Measurements from ENCODE around the gene WDFY4.

WDFY4 gene

DNA sequence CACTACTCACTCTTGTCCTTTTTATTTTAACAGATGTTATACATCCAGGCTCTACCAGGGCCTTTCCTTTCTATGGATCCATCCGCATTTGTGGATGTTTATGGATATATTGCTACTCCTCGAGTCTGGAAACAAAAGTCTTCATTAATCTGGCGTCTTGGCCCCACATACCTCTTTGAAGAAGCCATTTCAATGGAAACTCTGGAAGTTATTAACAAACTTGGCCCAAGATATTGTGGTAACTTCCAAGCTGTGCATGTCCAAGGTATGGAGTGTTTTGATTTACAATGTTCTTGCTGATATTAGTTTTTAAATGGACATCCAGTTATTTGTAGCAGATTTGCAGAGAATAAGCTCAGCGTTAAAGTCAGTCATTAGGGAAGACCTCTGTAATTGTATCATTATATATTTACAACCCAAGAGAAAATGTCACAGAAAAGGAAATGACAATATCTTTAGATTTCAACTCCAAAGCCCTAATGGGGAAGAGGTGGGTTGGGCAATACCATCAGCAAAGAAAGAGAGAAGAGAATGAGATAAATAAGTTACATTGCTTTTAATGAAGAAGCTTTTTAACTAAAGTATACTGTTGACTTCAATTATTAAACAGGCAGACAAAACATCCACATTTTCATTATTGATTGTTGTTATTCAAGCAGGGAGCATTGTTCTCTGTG is 102.1 kb downstream of the WDFY4 start:
- no peak for DNase-seq (ENCODE audit: extremely low read depth in 1 of 2, low read depth in 1 of 2)

DNA sequence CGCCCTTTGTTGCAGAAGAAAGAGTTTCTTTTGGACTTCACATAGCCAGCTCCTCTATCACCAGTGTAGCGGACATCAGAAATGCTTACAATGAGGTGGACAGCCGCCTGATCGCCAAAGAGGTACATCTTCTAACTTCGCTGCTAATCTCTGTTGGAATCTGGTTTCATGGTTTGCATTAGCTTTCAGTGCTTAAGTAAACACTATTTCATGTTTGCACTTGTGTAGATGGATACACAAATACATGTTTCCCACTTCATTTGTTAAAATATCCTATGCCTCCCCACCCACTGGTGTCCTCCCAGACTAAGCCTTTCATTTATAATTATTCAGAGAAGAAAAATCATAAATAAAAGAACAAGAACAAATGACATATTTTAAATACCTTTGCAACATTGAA is 103.9 kb downstream of the WDFY4 start:
- DNase-seq (ENCODE audit: extremely low read depth in 1 of 2, low read depth in 1 of 2): no peak

DNA sequence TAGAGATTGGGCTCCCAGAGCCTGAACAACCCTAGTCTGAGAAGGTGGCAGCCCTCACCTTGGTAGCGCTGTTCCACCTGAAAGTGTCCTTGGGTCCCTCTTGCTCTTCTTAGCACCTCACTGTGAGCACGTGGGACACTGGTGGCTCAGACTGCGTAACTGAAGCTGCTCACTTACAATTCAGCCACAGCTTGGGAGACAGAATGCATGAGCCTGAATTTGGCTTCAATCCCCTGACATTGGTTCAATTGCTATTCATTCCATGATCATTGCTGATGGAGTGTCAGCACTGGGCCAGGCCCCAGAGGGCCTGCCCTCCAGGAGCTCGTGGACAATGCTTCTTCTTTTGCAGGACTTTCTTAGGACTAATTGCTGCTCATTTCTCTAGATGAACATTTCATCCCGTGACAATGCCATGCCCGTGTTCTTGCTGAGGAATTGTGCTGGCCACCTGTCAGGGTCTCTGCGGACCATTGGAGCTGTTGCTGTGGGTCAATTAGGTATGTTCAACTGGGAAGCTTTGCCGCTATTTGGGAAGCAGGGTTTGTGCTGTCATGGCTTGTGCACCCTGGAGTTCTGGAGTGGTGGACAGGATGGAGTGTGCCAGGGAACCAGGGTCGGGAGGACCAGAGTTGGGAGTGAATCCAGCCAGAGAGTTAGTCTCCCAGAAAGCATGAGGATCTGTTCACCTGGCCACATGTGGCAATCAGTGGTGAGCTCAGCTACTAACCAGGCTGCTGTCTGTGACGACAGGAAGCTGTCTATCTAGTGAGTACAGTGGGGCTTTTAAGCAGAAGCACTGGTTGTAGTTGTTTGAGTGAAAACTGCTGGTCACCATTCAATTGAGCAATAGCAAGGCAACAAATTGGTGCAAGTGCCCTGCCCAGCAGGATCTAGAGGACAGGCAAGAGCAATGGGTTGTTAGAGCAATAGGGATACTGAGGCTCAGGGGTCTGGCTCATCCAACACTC is 105.1 kb downstream of the WDFY4 start:
- no peak for DNase-seq (ENCODE audit: extremely low read depth in 1 of 2, low read depth in 1 of 2)

DNA sequence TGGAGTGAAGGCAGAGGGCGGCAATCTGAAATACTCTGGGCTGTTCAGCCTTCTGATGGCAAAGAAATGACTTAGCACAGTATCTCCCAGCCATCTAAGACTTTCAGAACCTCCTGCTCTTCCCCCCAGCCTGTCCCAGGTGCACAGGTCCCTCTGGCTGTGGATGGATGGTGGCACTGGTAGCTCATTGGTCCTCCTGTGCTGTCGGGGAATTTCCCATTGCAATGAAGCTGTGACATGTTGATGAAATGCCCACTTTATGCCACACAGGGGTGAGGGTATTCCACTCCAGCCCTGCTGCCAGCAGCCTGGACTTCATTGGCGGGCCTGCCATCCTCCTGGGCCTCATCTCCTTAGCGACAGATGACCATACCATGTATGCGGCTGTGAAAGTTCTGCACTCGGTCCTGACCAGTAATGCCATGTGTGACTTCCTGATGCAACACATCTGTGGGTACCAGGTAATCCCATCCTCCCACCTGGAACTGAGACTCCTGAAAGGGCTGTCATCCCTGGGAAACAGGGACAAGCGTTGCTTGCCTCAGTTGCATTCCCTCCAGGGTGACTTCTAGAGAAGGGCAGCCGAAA is 105.9 kb downstream of the WDFY4 start:
- no peak for DNase-seq (ENCODE audit: extremely low read depth in 1 of 2, low read depth in 1 of 2)

DNA sequence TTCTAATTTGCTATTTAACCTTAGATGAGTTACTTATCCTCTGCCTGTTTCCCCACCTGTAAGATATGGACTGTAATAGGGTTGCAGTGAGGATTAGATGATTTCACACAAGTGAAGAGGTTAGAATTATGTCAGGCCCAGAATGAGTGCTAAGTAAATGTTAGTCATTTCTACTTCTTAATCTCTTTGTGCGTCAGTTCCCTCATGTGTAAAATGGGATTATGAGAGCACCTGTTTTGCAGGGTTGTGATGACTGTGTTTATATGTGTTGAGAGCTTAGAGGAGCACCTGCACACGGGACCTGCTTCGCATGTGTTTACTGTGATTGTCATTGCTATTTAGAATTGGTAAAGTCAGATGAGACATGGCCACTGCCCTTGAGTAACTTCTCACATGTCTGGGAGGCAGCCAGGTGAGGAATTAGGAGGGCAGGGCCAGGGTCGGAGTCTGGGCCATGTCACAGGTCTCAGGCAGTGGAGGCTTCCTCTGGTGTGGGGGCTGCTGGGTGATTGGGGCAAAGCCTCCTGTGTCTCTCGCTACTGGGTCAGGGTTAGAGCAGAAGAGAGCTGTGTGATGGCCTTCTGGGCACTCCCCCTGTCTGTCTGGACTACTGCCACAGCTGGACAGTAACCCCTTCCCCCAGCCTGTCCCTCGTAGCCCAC is 106.7 kb downstream of the WDFY4 start:
- DNase-seq (ENCODE audit: extremely low read depth in 1 of 2, low read depth in 1 of 2): no peak

DNA sequence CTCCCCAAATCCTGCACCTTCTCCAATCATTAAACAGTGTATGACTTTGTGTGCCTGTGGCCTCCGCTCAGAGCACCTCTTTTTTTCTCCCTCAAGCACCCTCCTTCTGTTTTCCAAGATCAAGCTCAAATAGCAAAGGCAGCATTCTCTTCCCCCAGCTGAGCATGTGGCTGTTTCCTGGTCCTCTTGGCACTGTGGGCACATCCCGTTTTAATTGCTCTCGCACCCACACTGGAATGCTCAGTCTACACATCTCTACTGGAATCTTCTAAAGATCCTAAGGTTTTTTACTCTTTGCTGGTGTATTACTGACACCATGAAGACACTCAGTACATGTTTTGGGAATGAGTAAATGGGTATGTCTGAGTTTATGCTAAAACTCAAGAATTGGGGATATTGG is 107.4 kb downstream of the WDFY4 start:
- DNase-seq (ENCODE audit: extremely low read depth in 1 of 2, low read depth in 1 of 2): no peak

DNA sequence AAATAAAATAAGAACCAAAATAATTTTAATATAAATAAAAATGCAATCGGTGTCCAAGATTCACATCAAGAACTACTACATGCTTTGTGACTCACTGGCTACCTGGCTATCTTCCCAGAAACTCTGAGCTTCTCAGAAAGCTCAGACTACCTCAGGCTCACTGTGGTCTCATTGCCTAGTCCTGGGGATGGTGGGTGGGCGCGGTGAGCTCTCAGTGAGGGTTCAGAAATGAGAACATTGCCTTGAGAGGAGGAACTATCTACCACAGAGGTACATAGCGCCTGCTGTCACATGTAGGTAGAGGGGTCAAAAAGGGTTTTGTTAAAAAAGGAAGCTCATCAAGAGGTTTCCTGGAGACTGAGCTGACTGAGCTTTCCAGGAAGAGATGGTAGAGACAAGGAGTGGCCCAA is 108.0 kb downstream of the WDFY4 start:
- no peak for DNase-seq (ENCODE audit: extremely low read depth in 1 of 2, low read depth in 1 of 2)

DNA sequence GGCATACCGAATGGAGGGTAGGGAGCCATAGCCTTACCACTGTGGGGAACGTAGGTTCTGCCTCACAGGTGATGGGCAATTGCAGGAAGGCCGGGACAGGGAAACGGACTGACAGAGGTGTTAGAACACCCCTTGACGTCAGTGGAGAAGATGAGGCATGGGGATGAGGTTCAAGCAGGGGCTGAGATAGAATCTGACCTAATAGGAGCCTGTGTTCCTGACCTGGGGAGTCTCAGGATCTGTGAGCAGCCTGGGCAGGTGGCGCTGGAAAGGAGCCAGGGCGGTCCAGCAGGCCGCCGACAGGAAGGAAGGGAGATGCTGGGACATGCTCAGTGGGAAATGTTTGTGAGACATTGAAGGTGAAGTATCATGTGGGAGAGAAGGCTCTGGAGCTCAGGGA is 109.4 kb downstream of the WDFY4 start:
- DNase-seq (ENCODE audit: extremely low read depth in 1 of 2, low read depth in 1 of 2): no peak

DNA sequence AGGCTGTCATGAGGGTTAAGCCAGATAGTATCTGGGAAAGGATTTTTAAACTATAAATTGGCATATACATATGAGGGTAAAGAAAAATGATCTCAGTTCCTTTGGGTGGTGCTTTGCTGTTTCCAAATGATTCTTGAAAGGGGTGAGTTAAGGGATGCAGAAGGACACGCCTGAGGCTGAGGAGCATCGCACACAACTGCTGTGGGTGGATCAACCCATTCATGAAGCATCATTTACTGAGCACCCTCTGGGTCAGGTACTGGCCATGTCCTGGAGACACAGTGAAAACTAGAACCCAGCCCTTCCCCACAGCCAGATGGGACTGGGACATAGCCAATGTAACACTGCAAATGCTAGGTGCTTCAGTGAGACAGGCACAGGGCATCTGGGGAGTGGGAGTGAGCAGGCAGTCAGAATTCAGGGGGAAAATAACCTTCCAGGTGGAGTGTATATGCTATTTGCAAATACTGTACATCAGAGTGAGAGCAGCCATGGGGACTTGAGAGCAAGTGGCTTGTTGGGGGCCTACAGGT is 112.1 kb downstream of the WDFY4 start:
- DNase-seq (ENCODE audit: extremely low read depth in 1 of 2, low read depth in 1 of 2): no peak

DNA sequence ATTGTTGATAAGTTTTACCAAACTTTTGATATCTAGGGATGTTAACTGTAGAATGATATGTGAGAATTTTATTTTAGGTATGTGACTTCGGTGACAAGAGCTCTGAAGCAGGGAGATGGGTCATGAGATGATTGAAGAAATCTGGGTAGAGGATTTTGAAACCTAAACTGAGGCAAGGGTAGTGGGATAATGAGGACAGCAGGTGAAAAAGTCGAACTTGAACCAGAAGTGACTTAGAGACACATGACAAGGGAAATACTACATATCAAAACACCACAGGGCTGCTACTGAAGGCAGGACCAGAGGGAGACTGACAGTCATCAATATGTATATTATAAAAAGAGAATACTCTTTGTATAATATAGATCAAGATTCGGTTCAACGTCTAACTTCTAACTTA is 113.2 kb downstream of the WDFY4 start:
- DNase-seq (ENCODE audit: extremely low read depth in 1 of 2, low read depth in 1 of 2): no peak

DNA sequence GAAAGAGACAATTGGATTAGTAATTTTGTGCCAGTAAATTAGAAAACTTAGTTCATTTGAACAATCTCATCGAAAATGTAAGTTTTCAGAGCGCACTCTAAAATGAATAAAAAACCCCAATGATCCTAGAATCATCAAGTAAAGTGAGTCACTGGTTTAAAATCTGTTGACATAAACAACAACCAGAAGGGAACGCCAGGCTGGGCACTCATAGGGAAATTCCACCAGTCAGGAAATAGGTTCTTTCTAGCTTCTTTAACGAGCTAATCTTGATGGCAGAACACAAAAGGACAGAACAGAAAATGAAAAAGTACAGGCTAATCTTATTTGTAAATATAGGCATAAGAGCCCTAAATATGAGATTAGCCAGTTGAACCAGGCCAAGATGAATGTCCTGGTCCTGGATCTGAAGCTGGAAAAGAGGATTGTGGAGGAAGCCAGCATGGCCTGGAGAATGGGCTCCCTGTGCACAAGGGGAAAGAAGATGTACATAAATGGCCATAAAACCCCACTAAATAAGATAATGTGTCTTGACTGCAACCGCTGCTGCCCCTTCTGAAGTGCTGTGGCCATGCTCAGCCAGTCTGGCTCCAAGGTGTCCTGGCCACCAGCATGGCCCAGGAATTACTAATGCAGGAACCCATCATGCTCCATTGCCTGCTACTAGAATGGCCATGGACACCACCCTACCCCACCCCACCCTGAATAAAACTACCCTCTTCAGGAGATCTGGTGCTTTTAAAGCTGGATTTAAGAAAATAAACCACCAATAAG is 114.0 kb downstream of the WDFY4 start:
- DNase-seq (ENCODE audit: extremely low read depth in 1 of 2, low read depth in 1 of 2): no peak

DNA sequence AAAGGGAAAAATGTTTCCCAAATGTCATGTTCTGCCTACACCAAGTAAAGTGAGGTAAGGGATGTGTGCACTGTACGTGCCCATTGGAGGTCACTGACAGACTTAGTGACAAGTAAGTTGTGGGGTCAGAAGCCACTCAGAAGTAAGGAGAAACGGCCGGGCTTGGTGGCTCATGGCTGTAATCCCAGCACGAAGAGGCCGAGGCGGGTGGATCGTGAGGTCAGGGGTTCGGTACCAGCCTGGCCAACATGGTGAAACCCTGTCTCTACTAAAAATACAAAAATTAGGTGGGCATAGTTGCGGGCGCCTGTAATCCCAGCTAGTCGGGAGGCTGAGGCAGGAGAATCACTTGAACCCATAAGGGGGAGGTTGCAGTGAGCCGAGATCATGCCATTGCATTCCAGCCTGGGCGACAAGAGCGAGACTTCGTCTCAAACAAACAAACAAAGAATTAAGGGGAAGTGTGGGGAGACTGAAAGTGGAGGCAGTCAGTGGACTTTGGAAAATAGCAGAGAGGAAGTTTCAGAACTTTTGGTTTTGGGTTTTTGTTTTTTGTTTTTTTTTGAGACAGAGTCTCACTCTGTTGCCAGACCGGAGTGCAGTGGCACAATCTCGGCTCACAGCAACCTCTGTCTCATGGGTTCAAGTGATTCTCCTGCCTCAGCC is 114.8 kb downstream of the WDFY4 start:
- DNase-seq (ENCODE audit: extremely low read depth in 1 of 2, low read depth in 1 of 2): no peak

DNA sequence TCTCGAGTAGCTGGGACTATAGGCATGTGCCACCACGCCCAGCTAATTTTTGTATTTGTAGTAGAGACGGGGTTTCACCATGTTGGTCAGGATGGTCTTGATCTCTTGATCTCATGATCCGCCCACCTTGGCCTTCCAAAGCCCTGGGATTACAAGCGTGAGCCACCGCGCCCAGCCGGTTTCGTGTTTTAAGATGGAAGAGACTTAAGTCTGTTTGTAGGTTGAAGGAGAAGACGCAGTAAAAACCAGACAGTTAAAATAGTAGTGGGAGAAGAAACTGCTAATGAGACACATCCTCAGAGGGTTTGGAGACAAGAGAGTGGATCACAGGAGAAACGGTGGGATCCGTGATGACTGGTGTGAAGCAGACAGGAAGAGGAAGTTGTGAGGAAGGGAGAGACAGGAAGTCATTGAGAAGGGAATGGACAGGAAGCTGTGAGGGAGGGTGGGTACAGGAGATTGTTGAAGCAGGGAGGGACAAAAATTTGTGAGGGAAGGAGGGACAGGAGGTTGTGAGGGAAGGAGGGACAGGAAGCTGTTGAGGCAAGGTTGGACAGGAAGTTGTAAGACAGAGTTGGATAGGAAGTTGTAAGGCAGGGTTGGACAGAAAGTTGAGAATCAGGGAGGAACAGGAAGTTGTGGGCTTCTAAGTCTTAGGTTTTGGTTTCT is 115.5 kb downstream of the WDFY4 start:
- no peak for DNase-seq (ENCODE audit: extremely low read depth in 1 of 2, low read depth in 1 of 2)

DNA sequence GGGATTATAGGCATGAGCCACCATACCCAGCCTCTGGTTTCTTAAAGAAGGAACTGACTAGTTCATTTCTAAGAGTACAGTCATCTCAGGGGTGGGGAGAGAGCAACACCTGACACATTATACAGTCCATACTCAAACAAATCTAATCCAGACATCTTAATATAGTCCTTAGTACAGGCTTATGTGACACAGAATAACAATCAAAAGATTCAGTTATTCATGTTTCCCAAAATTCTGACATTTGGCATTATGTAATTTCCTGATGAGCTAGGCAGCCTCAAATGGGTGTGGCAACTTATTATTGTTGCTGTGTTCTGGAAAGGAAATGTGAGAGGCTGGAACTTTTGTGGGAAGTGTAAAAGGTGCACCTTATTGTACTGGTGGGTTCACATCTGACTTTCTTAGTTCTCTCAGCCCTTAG is 116.3 kb downstream of the WDFY4 start:
- no peak for DNase-seq (ENCODE audit: extremely low read depth in 1 of 2, low read depth in 1 of 2)

DNA sequence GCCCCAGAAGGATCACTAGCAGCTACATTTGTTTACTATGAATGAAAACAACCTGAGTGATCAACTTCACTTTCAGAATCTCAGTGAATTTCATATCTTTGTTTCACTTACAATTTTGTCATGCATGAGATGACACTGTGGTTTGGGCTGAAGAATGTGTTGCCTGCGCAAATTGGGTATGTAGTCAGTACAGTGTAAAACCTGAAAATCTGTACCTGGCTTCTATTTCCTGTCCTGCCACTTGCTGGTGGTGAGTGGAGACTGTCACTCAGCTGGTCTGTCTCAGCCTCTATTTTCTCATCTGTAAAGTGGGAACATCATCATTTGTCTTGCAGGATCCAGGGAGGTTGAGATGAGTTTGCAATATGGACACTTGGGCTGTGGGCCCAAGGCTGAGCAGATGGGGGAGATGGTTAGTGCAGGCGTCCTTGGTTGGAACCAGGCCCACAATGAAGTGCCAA is 118.0 kb downstream of the WDFY4 start:
- no peak for DNase-seq (ENCODE audit: extremely low read depth in 1 of 2, low read depth in 1 of 2)

DNA sequence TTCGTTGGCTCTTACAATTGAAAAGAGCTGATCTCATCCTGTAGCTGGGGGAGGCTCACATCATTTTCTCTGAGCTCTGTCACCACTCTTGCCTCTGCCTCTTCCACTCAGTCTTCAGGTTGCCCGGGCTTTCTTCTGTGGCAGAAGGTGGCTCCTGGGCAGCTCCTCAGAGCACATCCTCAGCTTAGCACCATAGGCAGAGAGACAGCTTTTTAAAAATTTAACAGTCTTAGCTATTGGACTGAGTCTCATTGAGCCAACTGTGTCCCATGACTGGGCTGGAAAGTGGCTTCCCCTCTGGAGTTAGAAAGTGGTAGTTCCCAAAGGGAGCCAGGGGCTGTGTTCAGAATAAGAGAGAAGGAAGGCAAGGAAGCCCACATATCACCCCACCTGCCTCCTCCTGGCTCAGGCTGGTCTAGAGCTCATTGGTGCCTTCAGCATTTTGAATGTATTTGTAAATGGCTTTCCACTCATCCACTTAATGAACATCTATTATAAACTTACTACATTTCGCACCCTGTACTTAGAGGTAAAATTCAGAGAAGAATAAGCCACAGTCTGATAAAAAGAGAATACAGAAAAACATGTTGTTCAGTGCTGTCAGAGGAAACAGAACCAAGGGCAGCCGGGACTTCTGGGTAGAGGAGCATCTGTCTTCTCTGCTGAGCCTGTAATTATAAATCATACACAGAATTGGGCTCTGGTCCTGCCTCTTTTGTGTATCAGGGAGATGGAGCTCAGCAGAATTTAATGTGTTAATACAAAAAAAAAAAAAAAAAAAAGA is 119.3 kb downstream of the WDFY4 start:
- no peak for DNase-seq (ENCODE audit: extremely low read depth in 1 of 2, low read depth in 1 of 2)

DNA sequence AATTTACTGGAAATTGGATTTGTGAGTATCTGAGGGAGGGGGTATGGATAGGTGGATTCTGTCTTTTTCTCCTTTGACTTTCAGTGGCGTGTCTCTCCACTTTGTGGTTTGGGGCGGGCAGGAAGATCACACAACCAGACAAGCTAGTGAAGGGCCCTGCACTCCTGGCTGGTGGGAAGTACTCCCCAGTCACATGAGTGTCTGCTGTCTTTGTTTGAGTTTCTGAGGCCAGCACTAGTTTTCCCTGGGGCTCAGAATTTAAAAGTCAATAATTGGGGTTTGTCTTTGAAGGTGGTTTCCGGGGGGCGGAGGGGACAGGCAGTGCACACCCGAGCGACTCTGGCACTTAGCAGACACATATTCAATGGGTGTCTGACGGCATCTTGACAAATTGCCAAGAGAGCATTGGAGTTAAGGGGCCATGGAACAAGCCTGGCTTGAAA is 120.1 kb downstream of the WDFY4 start:
- no peak for DNase-seq (ENCODE audit: extremely low read depth in 1 of 2, low read depth in 1 of 2)

DNA sequence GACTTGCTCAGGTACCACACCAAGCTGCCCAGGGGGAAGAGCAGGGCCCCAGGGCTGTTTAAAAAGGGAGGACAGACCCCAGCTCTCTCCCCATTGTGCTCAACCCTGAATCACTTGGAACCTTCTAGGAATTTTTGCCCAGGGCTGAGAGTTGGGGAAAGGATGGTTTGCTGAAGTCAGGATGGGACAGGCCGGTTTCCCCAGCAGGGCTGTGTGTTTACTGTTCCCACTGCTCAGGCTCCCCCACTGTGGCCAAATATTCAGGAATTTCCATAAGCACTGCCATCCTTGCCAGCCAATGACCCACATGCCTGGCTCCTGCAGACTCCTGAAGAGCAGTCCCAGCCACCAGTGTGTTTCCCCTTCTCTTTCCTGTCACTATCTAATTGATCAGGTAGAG is 120.7 kb downstream of the WDFY4 start:
- DNase-seq (ENCODE audit: extremely low read depth in 1 of 2, low read depth in 1 of 2): no peak
